ENCODE measurements around the gene INAFM2. TPM values are rescaled to one million over a fixed set of nuclear protein-coding genes. Genes with fewer than 3 reads are reported as not detected.

The INAFM2 gene
- total and polyA plus RNA-seq, 4 donors, result 3.3 to 5.7 (median 4.4) TPM

- DNase-seq (ENCODE audit: low spot score), result no peak
- Histone ChIP-seq H3K9me3 (ENCODE audit: control insufficient read depth in 4 of 4, low read length in 3 of 4) (no peaks in the 10 kb centered on the region), H3K4me1 (ENCODE audit: control insufficient read depth in 4 of 4, insufficient read depth in 4 of 4, low read length in 3 of 4) (peaks cover 0 to 7% (median 2%) of the 10 kb centered on the region in 4 donors), H3K4me3 (ENCODE audit: low read depth in 1 of 3, low read length in 3 of 3) (no peak overlapping the region), H3K27ac (ENCODE audit: low read depth in 1 of 2, low read length in 2 of 2) (no peak overlapping the region), H3K27me3 (ENCODE audit: control insufficient read depth in 4 of 4, insufficient read depth in 4 of 4, low read length in 3 of 4) (no peaks in the 10 kb centered on the region), H3K36me3 (ENCODE audit: control insufficient read depth in 4 of 4, insufficient read depth in 3 of 4, low read depth in 1 of 4, low read length in 3 of 4) (no peaks in the 10 kb centered on the region), H3K9ac (ENCODE audit: low read depth in 1 of 2, low read length in 2 of 2) (no peak overlapping the region)
- TF ChIP-seq REST (IDR thresholded peaks at IDR 0.05) (no peak), HNF4G (IDR thresholded peaks at IDR 0.05) (no peak), RXRA (IDR thresholded peaks at IDR 0.05) (no peak)
- 92% methylated on average over 10 of the region's 10 CpGs for WGBS
Observed at GRCh38 chr15:40312370-40313158, 10.9 kb upstream of the INAFM2 start.

DNA sequence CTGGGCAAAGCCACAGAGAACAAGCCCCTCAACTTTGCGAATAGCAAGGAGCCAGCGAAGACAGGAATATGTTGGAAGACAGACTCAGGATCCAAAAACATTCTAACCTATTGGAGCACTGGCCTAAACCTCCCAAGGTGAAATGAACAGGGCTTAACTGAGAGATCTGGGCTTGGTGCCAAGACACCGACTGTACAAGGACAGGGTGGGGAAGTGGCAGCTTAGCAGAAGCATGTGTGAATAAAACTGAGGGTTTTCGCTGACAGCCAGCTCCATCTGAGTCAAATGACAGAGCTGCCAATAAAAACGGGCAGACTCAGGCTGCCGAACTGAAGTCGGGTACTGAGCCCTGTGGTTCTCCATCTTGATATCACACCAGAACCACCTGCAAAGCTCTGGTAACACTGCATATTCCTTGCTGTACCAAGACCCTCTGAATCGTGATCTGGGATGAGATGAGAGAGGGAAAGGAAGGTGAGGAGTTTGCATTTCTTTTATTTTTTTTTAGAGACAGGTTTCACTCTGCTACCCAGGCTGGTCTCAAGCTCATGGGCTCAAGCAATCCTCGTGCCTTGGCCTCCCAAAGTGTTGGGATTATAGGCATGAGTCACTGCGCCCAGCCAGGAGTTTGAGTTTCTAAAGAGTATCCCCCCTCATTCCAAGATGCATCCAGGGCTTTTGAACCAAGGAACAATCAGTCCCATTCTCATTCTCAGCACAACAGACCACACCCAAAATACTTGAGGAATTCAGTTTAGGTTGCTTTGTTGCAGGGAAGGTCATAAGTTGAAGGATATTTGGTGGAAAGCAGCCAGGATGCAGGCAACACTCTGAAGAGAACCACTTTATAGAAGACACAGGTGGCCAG, 9.7 kb upstream of the INAFM2 start:
- Histone ChIP-seq H3K9ac (ENCODE audit: low read depth in 1 of 2, low read length in 2 of 2) (no peak overlapping the region), H3K4me3 (ENCODE audit: low read depth in 1 of 3, low read length in 3 of 3) (no peak overlapping the region), H3K27me3 (ENCODE audit: control insufficient read depth in 4 of 4, insufficient read depth in 4 of 4, low read length in 3 of 4) (no peaks in the 10 kb centered on the region), H3K36me3 (ENCODE audit: control insufficient read depth in 4 of 4, insufficient read depth in 3 of 4, low read depth in 1 of 4, low read length in 3 of 4) (no peaks in the 10 kb centered on the region), H3K9me3 (ENCODE audit: control insufficient read depth in 4 of 4, low read length in 3 of 4) (no peaks in the 10 kb centered on the region), H3K4me1 (ENCODE audit: control insufficient read depth in 4 of 4, insufficient read depth in 4 of 4, low read length in 3 of 4) (peaks cover 0 to 7% (median 2%) of the 10 kb centered on the region in 4 donors), H3K27ac (ENCODE audit: low read depth in 1 of 2, low read length in 2 of 2) (no peak overlapping the region)
- 61% methylated on average over 10 of the region's 10 CpGs for WGBS
- TF ChIP-seq FOXA2 (IDR thresholded peaks at IDR 0.05), result no peak
- DNase-seq (ENCODE audit: low spot score), result no peak

DNA sequence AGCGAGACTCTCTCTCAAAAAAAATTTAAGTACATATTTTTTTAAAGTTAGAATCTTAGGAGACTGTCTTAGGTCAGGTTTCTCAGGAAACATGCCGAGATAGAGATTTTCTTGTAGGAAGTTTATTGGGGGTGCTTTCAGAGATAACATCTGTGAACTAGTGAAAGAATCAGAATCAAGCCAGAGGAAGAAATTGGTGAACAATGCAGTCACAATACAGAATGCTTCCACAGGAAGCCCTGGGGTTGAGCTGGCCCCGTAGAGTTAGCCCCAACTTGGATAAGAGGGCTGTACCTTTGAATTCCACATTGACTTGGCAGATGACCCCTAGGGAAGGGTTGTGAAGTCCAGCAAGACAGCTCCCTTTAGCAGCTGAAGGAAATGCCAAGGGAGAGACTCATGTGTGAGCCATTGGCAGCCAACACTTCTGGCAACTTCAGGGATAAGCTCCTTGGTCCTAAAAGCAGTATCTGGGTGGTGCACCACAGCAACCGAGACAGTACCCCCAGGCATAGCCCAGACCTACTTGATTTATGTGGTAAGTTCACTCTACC, 8.7 kb upstream of the INAFM2 start:
- no peak overlapping the region for H3K9ac ChIP-seq (ENCODE audit: low read depth in 1 of 2, low read length in 2 of 2)
- no peaks in the 10 kb centered on the region for H3K27me3 ChIP-seq (ENCODE audit: control insufficient read depth in 4 of 4, insufficient read depth in 4 of 4, low read length in 3 of 4)
- no peaks in the 10 kb centered on the region for H3K9me3 ChIP-seq (ENCODE audit: control insufficient read depth in 4 of 4, low read length in 3 of 4)
- no peaks in the 10 kb centered on the region for H3K36me3 ChIP-seq (ENCODE audit: control insufficient read depth in 4 of 4, insufficient read depth in 3 of 4, low read depth in 1 of 4, low read length in 3 of 4)
- DNase-seq (ENCODE audit: low spot score), result no peak
- H3K4me3 ChIP-seq (ENCODE audit: low read depth in 1 of 3, low read length in 3 of 3), result no peak overlapping the region
- H3K27ac ChIP-seq (ENCODE audit: low read depth in 1 of 2, low read length in 2 of 2), result no peak overlapping the region
- 83% methylated on average over 4 of the region's 4 CpGs for WGBS
- TF ChIP-seq CTCF (IDR thresholded peaks at IDR 0.05; ENCODE audit: low read depth, low read length, missing input control), result no peak
- no peak for TF ChIP-seq SP1 (IDR thresholded peaks at IDR 0.05)
- no peak for TF ChIP-seq JUND (IDR thresholded peaks at IDR 0.05)
- TF ChIP-seq TAF1 (conservative IDR thresholded peaks at IDR 0.05), result no peak
- no peak for TF ChIP-seq NR2F2 (IDR thresholded peaks at IDR 0.05)
- TF ChIP-seq, protein P1, sequence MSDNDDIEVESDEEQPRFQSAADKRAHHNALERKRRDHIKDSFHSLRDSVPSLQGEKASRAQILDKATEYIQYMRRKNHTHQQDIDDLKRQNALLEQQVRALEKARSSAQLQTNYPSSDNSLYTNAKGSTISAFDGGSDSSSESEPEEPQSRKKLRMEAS (IDR thresholded peaks at IDR 0.05), result no peak
- TF ChIP-seq RXRA (IDR thresholded peaks at IDR 0.05), result no peak
- no peak for TF ChIP-seq FOXA2 (IDR thresholded peaks at IDR 0.05)
- no peak for TF ChIP-seq YY1 (IDR thresholded peaks at IDR 0.05)
- no peak for TF ChIP-seq RAD21 (IDR thresholded peaks at IDR 0.05)
- no peak for TF ChIP-seq ATF3 (IDR thresholded peaks at IDR 0.05)
- TF ChIP-seq HNF4G (IDR thresholded peaks at IDR 0.05), result no peak
- TF ChIP-seq GABPA (IDR thresholded peaks at IDR 0.05 in 1 of 2, conservative IDR thresholded peaks at IDR 0.05 in 1 of 2), result no peak
- peaks cover 0 to under 1% (median 0%) of the 10 kb centered on the region in 4 donors for H3K4me1 ChIP-seq (ENCODE audit: control insufficient read depth in 4 of 4, insufficient read depth in 4 of 4, low read length in 3 of 4)

All from liver (tissue), 9 donors.